Bronchial epithelial cell (primary cell): ENCODE measurements around the gene SOWAHC. TPM values are rescaled to one million over a fixed set of nuclear protein-coding genes. Genes with fewer than 3 reads are reported as not detected.
"Not testable (repeated sequence)": the region's sequence is repeated elsewhere in the genome, so short reads cannot be mapped to it uniquely, and the experiment has no call there.

ENCODE experiments used
- DNase-seq: peaks from one replicate; pipeline ENCODE4 v3.0.0-alpha.2; 2010; ENCODE audit warnings: low read depth
- FAIRE-seq: peaks from 2 replicates; lab custom pipeline; 2011; peaks lifted over from hg19 to GRCh38; lab: Jason Lieb, UNC
- H3K27me3 ChIP-seq: 2 replicates; pipeline ENCODE4 v1.5.1; 2011; ENCODE audit warnings: low read length; ENCODE audit not compliant: control insufficient read depth, insufficient read depth
- H3K36me3 ChIP-seq: 2 replicates; pipeline ENCODE4 v1.5.1; 2011; ENCODE audit warnings: low read length; ENCODE audit not compliant: control insufficient read depth, insufficient read depth
- H3K4me3 ChIP-seq: 2 replicates; pipeline ENCODE4 v1.5.1; 2011; ENCODE audit warnings: mild to moderate bottlenecking, low read depth, low read length, control low read depth
- CTCF ChIP-seq: IDR thresholded peaks from 2 replicates; pipeline ENCODE4 v1.5.1; 2011; ENCODE audit warnings: mild to moderate bottlenecking, moderate library complexity, low read length, control low read depth, inconsistent platforms; ENCODE audit not compliant: insufficient read depth, severe bottlenecking
- total RNA-seq: library from RNA; depleted of rRNA; stranded (reverse); fragments of >200 nt; gene quantifications from 2 replicates; pipeline ENCODE4 v1.2.1, GENCODE V29; 2014

SOWAHC gene
- 48.4 and 63.5 TPM in 2 replicates for total RNA-seq

- DNase-seq, result peak; percentile 96
- FAIRE-seq, result no peak
- H3K27me3 ChIP-seq, result no peaks in the 10 kb centered on the region
- H3K36me3 ChIP-seq, result no peaks in the 10 kb centered on the region
- TF ChIP-seq CTCF, result no peak
- peak within 1 kb of the TSS; percentile 71 for H3K4me3 ChIP-seq
These were observed at the start of gene SOWAHC, which contains the start of gene SEPTIN10 for GRCh38 chr2:109613922-109614714. SOWAHC (plus strand) TSS chr2:109614364; CDS start chr2:109614490, 126 bp downstream. SEPTIN10 (minus strand) TSS chr2:109613966; CDS start chr2:109613827, 139 bp downstream.

- H3K27me3 ChIP-seq, result no peaks in the 10 kb centered on the region
- TF ChIP-seq CTCF, result no peak
- FAIRE-seq (no peak), DNase-seq (no peak)
- H3K4me3 ChIP-seq, result no peak overlapping the region
- H3K36me3 ChIP-seq, result peaks cover 3% of the 10 kb centered on the region
These were observed 38.8 kb upstream of the SOWAHC start for GRCh38 chr2:109575373-109575772.

DNA sequence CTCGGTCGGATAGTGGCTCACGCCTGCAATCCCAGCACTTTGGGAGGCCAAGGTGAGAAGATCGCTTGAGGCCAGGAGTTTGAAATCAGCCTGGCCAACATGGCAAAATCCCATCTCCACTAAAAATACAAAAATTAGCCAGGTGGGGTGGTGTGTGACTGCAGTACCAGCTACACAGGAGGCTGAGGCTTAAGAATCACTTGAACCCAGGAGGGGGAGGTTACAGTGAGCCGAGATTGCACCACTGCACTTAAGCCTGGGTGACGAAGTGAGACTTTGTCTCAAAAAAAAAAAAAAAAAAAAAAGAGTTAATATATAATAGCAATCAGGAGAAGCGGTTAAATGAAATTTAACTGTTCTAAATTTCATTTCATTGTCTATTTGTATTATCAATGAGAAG, 36.5 kb upstream of the SOWAHC start:
- not testable (repeated sequence) for FAIRE-seq, DNase-seq, H3K36me3 ChIP-seq, H3K27me3 ChIP-seq, H3K4me3 ChIP-seq

DNA sequence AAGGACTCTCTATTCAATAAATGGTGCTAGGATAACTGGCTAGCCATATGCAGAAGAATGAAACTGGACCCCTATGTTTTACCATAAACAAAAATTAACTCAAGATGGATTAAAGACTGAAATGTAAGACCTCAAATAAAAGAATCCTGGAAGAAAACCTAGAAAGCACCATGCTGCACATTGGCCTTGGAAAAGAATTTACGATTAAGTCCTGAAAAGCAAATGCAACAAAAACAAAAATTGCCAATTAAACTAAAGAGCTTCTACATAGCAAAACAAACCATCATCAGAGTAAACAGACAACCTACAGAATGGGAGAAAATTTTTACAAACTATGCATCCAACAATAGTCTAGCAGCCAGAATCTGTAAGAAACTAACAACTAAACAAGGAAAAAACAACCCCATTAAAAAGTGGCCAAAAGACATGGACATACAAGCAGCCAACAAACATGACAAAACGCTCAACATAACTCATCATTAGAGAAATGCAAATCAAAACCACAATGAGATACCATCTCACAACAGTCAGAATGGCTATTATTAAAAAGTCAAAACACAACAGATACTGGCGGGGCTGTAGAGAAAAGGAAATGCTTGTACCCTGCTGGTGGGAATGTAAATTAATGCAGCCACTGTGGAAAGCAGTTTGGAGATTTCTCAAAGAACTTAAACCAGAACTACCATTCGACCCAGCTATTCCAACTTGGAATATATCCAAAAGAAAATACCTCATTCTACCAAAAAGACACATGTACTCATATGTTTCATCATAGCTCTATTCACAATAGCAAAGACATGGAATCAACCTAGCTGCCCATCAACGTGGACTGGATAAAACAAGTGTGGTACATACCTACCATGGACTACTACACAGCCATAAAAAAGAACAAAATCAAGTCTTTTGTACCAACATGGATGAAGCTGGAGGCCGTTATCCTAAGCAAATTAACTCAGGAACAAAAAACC, 31.0 kb upstream of the SOWAHC start:
- no peak for FAIRE-seq
- Histone ChIP-seq H3K27me3 (no peaks in the 10 kb centered on the region), H3K4me3 (no peak overlapping the region), H3K36me3 (peaks cover 6% of the 10 kb centered on the region)
- no peak for TF ChIP-seq CTCF
- DNase-seq, result no peak

- DNase-seq, result peak; percentile 44
- TF ChIP-seq CTCF, result no peak
- Histone ChIP-seq H3K27me3 (no peaks in the 10 kb centered on the region), H3K36me3 (peaks cover 5% of the 10 kb centered on the region), H3K4me3 (no peak overlapping the region)
- FAIRE-seq, result no peak
These were observed 27.5 kb upstream of the SOWAHC start for GRCh38 chr2:109586687-109587086.

DNA sequence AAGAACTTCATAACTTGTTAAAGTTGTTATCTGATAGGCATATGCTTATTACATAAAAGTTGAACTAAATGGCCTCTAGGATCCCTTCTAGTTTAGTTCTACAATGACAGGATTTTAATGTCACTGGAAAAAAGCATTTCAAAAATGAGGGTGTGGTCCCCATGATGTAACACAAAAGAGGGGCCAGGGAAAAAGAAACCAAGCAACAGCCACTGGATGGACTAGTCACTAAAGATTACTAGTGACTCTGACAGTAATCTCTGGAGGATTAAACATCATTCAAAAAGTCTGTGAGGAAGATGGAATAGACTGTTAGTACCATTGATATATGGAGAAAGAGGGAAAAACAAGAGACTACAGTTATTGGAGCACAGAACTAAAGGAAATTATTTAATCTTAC, 23.0 kb upstream of the SOWAHC start:
- peaks cover 4% of the 10 kb centered on the region for H3K36me3 ChIP-seq
- H3K27me3 ChIP-seq, result no peaks in the 10 kb centered on the region
- no peak overlapping the region for H3K4me3 ChIP-seq
- DNase-seq (no peak), FAIRE-seq (no peak)
- TF ChIP-seq CTCF, result no peak
